ENCODE results near the gene UBE2M. TPM values are rescaled to one million over a fixed set of nuclear protein-coding genes. Genes with fewer than 3 reads are reported as not detected.

The UBE2M gene
- total RNA-seq, result 31.3 and 45.5 TPM in 2 replicates

DNA sequence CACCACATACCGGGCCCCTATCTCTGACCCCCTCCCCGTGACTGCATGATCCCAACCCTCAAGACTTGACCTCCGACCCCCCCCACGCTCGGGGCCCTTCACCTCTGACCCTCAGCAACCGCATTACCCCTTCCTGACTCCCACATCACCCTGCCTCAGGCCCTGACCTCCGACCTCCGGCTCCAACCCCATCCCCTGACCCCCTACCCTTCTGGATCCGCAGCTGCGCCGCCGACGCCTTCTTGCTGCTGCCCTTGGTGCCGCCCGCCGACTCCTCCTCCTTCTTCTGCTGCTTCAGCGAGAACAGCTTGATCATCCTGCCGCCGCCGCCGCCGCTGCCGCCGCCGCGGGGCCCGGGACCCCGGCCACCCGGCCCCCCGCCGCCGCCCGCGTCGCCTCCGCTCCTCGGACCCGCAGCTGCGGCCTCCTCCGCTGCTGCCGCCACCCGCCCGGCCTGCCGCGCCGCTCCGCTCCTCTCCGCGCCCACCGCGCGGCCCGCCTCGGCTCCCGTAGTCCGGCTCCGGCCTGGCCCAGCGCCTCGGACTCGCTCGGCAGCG is at the start of gene UBE2M:
UBE2M (minus strand) TSS at position 546 of the 557 bp plus-strand sequence; CDS start at position 316, 230 bp downstream.

DNA sequence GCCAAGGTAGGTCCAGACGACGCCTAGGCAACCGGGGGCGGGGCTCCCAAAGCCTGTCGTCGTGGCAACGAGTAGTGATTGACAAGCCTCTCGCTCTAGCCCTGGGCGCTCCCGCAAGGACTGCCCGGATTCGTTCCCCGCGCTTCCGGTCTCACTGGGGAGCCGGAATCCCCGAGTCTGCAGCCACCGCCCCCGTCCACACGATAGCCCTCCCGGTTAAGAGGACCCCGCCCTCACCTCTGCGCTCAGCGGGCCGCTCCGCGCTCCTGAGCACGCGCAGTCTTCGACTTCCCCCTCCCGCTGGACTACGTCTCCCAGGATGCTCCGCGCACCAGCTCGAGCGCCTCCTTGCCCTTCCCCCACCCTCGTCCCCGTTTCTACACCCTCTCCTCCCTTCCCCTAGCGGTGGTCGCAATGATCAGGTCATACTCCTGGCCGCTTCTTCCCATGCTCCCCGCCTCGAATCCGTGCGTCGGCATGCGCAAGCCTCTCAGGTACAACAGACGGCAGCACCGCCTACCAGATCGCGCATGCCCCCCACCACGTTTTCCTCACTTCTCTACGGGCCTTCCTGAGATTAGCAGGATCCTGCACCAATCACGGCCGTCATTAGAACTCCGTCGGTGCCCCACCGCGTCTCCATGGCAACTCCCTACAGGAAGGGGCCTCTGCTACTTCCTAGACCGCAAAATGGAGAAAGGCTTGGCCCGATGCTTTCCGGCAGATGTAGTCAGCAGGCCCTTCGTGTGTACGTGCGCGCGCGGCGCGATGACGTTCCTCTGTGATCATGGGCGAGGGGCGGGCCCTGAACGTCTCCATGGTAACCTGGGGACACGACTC is 14.6 kb upstream of the UBE2M start, which contains the start of gene MZF1:
MZF1 (minus strand) TSS at position 518 of the 840 bp plus-strand sequence. CDS start 1,946 bp downstream, outside the sequence.

GRCh38 chr19:58554494-58555368 is 3.7 kb downstream of the UBE2M start, which contains the start of gene CHMP2A:
CHMP2A (minus strand) TSS chr19:58555105; CDS start chr19:58554212, 893 bp downstream.

GRCh38 chr19:58543826-58544590 is 14.4 kb downstream of the UBE2M start, which contains the start of gene TRIM28:
TRIM28 (plus strand) TSS chr19:58544064; CDS start chr19:58544758, 694 bp downstream.

DNA sequence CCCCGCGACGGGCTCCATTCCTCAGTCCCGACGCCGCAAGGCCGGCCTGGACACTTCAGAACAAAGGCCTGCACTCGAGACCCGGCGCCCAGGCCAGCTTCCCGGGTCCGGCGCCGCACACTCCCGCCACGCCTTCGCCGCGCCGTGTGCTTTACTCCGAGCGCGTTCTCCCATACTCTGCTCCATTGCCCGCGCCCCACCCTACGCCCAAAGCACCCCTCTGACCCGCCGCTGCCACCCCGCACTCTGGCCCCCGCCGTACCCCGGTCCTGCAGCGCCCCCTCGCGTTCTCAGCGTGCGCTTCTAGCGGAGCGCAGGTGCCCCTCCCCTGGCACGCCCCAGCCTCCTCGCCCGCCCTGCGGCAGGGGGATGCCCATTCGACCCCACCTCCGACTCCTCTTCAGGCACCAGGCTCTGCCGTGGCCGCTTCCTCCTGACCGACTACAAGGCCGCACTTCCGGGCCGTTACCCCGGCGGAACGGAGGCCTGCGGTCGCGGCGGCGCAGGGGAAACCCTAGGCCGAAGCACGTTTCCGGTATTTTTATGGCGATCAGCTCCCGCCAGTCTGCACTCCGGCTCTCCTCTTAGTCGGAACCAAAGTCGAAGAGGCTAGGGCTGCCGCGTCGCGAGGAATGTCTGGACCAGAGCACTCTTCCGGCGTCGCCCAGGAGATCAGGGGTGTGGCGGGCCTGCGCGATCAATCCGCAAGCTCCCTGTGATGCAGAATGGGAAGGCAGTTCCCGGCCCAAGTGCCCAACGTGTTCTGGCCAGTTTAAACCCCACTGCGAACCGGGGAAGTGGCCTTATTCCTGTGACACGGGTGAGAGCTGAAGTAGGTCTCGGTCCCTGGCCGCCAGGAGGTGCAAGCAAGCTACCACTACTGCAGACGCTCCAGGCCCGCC is 38.8 kb downstream of the UBE2M start, which contains the start of gene ZBTB45:
ZBTB45 (minus strand) TSS at position 456 of the 902 bp plus-strand sequence. CDS start 2,137 bp downstream, outside the sequence.

DNA sequence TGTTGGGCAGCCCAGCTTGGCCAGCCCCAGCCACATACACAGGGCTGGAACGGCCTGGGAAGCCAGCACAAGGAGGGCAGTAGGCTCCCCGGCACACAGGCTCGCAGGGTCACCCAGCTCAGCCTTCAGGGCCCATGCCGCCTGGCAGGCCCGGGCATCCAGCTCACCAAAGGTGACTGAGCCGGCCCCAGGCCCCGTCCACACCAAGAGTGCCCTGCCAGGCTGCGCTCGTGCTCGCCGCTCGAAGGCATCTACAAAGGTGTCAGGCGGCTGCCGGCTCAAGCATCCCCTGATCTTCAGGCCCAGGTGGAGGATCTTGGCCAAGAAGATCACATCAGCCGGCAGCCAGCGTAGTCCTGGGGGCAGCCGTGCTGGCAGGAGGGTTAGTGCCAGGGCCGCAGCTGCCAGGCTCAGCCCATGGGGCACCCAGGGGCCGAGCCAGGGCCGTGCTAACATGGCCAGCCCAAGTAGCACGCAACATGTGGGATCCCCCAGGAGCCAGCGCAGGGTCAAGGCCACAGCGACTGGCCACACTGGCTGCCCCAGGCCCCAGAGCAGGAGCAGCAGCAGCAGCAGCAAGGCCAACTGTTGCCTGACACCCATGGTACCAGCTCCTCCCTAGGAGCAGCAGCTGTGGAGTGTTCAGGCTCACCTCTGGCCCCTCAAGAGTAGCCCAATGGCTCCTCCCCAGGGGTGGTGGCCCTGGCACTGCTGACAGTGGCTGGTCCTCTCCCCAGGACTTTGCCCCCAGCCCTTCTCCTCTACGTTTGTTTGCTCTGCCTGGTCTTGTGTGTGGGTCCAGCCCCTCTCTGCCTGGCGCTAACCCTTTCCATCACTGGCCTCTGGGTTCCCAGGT is 46.8 kb downstream of the UBE2M start, which contains the start of gene SLC27A5:
SLC27A5 (minus strand) TSS at position 640 of the 856 bp plus-strand sequence; CDS start at position 603, 37 bp downstream.

Other genes with a start within 250 kb of the UBE2M start
- gene ZSCAN22, start 231.6 kb downstream of the UBE2M start, total RNA-seq, result 1.4 and 2.6 TPM in 2 replicates
- gene A1BG, start 205.1 kb downstream of the UBE2M start, total RNA-seq, result 5.0 and 69.1 TPM in 2 replicates
- 0.52 and 1.5 TPM in 2 replicates for gene ZNF497, start 195.9 kb downstream of the UBE2M start, total RNA-seq
- 3.6 and 9.1 TPM in 2 replicates for gene ZNF837, start 177.6 kb downstream of the UBE2M start, total RNA-seq
- gene RPS5, start 171.3 kb downstream of the UBE2M start, total RNA-seq, result 2,789 and 3,465 TPM in 2 replicates
- 2.0 TPM in 1 of 2 replicates, not detected in the other for gene RNF225, start 163.0 kb downstream of the UBE2M start, total RNA-seq
- gene ZNF584, start 150.0 kb downstream of the UBE2M start, total RNA-seq, result 12.3 and 13.3 TPM in 2 replicates
- gene ZNF132, start 118.5 kb downstream of the UBE2M start, total RNA-seq, result 3.7 and 5.9 TPM in 2 replicates
- 3.6 and 5.6 TPM in 2 replicates for gene ZNF324B, start 107.0 kb downstream of the UBE2M start, total RNA-seq
- 12.3 and 13.2 TPM in 2 replicates for gene ZNF324, start 91.5 kb downstream of the UBE2M start, total RNA-seq
- 8.0 and 11.5 TPM in 2 replicates for gene ZNF446, start 82.3 kb downstream of the UBE2M start, total RNA-seq
- gene SLC27A5, start 46.6 kb downstream of the UBE2M start, total RNA-seq, result 12.4 and 12.5 TPM in 2 replicates
- gene ZBTB45, start 38.8 kb downstream of the UBE2M start, total RNA-seq, result 12.4 and 15.0 TPM in 2 replicates
- 357 and 476 TPM in 2 replicates for gene TRIM28, start 14.5 kb downstream of the UBE2M start, total RNA-seq
- gene CHMP2A, start 3.5 kb downstream of the UBE2M start, total RNA-seq, result 132 and 211 TPM in 2 replicates
- gene MZF1, start 14.7 kb upstream of the UBE2M start, total RNA-seq, result 3.9 and 14.6 TPM in 2 replicates

Measured in epithelial cell of alveolus of lung (primary cell).